GM11168 (cell line): ENCODE measurements around the gene SLC8A2.

ENCODE experiments used
- in situ Hi-C: fragments of 300-500 bp; cut with MboI; formaldehyde crosslinking; loops from one replicate; pipeline ENCODE4 v1.12.0; 2022; ENCODE audit warnings: low sequenced_read_pairs; ENCODE audit not compliant: unreplicated experiment

The SLC8A2 gene

GRCh38 chr19:47471733-47472457 is at the start of gene SLC8A2:
Gene SLC8A2, minus strand, starts transcription at chr19:47471893. Its CDS starts 5,490 bp downstream, at chr19:47466403.
- in situ Hi-C loops, result loop anchor here (5.0 kb wide), 1 partner anchor 35 kb away; no protein-coding TSS in a partner anchor

GRCh38 chr19:47520839-47521238 is 49.1 kb upstream of the SLC8A2 start:
- in situ Hi-C loops, result no loop called here

DNA sequence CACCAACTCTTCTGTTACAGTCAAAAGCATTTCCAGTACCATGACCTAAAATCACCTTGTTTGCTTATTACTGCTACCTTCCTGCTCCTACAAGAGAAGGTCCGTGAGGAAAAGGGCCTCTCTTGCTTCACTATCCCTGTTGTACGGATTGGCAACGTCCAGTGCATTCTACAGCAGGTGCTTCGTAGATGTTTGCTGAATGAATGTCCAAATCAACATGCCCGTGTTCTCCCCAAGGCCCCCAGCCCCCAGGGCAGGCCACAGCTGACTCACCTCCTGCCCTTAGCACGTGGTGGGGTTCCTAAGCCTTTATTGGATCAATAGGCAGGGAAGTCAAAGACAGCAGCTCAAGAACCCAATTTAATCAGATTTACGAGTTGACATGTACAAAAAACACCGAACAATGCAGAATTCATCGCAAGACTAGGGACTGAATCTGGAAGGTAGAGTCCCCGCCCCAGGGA is 48.7 kb upstream of the SLC8A2 start:
- in situ Hi-C loops, result no loop called here

GRCh38 chr19:47518854-47519253 is 47.2 kb upstream of the SLC8A2 start:
- in situ Hi-C loops, result no loop called here

DNA sequence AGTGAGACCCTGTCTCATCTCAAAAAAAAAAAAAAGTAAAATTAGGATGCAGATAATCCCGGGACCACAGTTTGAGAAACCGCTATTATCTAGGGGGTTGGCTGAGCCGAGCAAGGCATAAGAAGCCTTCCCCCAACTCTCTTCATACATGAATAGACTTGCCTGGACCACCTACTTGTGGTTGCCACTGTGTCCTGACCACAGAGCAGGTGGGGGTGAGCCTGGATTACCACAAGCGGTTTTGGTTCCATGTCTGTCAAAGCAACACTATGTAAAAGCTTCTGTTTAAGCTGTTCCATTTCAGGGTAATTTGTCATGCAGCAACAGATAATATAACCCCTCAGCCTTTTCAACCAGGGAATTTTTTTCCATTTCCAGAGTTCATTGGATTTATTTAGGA is 46.4 kb upstream of the SLC8A2 start:
- in situ Hi-C loops, result no loop called here

DNA sequence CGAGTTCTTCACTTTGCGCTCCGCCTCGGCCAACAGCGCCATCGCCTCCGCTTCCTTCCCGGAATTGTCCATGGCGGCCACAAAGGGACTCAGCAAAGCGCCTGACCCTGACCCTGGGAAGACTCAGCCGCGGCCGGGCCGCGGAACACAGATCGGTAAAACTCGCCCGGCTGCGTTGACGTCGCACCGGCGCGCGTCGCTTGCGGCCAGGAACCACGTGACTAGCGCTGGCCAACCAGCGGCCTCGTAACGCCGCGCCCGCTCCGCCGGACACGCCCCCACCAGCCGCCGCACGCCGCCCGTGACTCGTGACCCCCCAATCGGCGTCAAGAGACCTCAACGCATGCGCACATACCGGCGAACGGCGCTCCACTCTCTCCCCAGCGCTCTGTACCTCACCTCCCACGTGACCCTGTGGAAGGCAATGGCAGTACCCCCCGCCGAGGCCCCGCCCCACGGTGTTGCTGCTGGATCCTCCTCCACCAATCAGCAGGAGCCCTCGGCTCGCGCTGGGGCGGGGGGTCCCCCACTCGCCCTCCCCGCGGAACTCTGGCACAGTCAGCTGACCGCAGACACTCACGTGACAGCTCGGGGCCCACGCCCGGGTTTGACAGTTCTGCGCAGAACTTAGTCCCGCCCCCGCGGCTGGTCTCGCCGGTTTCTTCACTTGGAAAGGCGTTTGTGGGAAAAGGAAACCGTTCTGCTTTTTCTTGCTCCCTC is 43.3 kb upstream of the SLC8A2 start, which contains the start of gene NAPA:
Gene NAPA, minus strand, starts transcription at position 195 of the 720 bp plus-strand sequence. Its CDS starts 123 bp downstream, at position 72.
- in situ Hi-C loops, result no loop called here

DNA sequence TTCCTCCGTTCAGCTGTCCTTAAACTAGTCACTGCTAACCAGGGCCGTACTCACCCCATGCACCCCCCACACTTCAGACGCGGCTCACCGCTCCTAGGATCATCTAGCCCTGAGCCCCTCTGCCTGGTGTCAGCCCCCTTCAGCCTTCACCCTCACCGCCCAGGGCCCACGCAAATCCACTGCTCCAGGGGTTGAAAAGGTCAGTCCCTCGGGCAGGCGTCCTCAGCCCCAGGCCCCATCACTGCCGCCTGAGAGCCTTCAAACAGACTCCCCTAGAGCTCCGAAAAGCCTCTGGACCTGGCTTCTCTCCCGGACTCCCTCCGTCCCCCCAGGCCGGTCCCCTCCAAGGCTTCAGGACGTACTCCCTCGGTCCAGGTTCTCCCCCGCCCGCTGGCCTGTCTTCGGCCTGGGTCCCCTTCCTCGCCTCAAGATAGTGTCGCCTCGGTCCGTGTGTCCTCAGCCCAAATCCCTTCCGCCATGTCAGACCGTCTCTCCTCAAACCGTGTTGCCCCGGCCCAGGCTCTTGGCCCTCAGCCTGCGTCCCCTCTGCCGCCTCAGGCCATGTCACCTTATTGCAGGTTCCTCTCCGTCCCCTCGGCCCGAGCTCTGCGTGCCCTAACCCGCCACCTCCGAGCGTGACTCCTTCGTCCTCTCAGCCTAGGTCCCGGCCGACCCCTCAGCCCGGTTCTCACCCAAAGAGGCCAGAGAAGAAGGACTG is 42.6 kb upstream of the SLC8A2 start:
- in situ Hi-C loops, result no loop called here

- in situ Hi-C loops, result no loop called here
Observed at GRCh38 chr19:47512948-47513319, 41.2 kb upstream of the SLC8A2 start.

GRCh38 chr19:47512183-47512947 is 40.7 kb upstream of the SLC8A2 start:
- in situ Hi-C loops, result no loop called here

DNA sequence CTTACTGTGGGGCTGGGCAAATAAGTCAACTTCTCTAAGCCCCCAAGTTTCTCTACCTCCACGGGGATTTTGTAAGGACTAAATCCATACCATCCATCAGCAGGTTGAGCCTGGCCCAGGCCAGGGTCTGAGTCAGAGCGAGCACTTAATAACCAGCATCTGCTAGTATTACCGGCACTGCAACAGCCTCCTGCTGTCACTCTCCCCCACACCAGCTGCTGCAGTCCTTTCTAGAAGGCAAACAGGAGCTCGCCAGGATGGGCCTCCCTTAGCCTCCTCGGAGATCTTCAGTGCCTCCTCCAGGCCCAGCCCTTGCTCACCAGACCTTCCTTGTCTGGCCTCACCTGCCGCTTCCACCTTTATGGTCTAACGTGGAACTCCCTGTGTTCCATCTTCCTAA is 40.0 kb upstream of the SLC8A2 start:
- in situ Hi-C loops, result no loop called here

- in situ Hi-C loops, result no loop called here
Observed at GRCh38 chr19:47511128-47511517, 39.4 kb upstream of the SLC8A2 start.

GRCh38 chr19:47510516-47511127 is 38.9 kb upstream of the SLC8A2 start:
- in situ Hi-C loops, result no loop called here

- in situ Hi-C loops, result no loop called here
Observed at GRCh38 chr19:47509973-47510372, 38.3 kb upstream of the SLC8A2 start.

- in situ Hi-C loops, result no loop called here
Observed at GRCh38 chr19:47509170-47509847, 37.6 kb upstream of the SLC8A2 start.

- in situ Hi-C loops, result no loop called here
Observed at GRCh38 chr19:47508721-47509120, 37.0 kb upstream of the SLC8A2 start.

- in situ Hi-C loops, result no loop called here
Observed at GRCh38 chr19:47507924-47508553, 36.3 kb upstream of the SLC8A2 start.

DNA sequence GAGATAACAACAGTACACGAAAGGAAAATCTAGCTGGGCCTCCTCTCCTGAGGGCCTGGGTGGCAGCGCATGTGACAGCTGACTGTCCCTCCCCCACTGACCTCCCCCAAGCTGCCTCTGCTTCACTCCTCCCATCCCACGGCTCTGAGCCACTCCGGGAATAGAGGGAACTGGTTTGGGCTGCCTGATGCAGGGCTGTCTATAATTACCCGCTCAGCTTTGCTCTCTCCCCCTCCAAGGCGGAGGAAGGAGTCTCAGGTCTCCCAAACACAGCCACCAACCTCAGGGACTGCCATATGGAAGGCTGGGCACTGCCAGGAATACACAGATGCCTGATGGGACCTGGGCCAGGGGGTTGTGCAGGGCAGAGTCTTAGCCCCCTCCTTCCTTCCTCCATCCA is 35.3 kb upstream of the SLC8A2 start:
- in situ Hi-C loops, result no loop called here

GRCh38 chr19:47506459-47506858 is 34.8 kb upstream of the SLC8A2 start:
- in situ Hi-C loops, result no loop called here

DNA sequence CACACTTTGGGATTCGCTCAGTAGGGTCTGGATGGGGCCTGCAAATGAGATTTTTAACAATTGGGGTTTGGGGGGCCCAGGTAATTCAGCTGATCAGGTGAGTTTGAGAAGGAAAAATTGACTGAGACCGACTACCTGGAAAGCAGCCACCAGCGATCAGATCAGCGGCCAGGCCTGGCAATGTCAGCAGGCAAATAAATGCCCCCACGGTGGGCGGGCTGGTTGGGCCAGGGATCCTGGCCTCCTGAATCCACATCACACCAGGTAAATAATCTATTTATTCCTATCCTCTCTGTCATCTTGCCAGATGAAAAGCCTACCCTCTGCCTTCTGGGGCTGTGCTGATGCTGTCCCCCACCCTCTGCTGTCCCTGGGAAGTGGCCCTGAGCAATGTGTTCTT is 33.8 kb upstream of the SLC8A2 start:
- in situ Hi-C loops, result no loop called here
